ENCODE results near the gene CDK14.
A peak's percentile ranks its signal among the peaks of the same experiment; 100 is the strongest.

Gene CDK14

DNA sequence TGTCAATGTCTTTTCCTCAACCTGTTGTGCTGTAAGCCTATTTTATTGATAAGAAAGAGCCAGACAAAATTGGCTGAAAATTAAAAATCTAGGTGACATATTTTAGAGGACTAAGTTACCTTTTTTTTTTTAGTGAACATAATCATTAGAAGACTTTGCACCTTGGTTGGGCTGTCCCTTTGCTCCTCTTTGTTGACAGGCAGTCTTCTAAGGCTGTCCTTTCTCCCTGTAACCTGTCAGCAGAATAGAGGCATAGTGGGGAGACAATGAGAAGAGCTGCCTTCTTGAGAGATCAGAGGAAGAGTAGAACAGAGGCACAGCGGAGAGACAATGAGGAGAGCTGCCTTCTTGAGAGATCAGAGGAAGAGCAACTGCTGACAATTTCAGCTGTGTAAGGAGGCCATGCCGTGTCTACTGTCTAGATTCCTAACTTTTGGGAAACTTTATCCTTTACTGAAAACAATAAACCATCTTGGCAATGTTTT, 429.8 kb downstream of the CDK14 start:
- intact Hi-C loops (cut with DNase I): no loop called here
- DNase-seq: no peak

DNA sequence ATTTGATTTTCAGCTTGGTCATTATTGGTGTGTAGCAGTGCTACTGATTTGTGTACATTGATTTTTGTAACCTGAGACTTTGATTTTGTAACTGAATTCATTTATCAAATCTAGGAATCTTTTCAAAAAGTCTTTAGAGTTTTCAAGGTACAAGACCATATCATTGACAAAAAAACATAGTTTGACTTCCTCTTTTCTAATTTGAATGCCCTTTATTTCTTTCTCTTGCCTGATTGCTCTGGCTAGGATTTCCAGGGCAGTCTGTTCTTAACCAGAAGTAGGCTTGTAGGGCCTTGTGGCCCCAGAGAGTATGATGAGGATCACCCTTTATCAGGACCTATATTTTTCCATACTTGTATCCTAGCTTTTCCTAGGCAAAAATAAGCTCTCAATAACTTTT, 433.6 kb downstream of the CDK14 start:
- intact Hi-C loops (cut with DNase I): loop anchor here (5.0 kb wide), 1 partner anchor 322 kb away; no protein-coding TSS in a partner anchor

DNA sequence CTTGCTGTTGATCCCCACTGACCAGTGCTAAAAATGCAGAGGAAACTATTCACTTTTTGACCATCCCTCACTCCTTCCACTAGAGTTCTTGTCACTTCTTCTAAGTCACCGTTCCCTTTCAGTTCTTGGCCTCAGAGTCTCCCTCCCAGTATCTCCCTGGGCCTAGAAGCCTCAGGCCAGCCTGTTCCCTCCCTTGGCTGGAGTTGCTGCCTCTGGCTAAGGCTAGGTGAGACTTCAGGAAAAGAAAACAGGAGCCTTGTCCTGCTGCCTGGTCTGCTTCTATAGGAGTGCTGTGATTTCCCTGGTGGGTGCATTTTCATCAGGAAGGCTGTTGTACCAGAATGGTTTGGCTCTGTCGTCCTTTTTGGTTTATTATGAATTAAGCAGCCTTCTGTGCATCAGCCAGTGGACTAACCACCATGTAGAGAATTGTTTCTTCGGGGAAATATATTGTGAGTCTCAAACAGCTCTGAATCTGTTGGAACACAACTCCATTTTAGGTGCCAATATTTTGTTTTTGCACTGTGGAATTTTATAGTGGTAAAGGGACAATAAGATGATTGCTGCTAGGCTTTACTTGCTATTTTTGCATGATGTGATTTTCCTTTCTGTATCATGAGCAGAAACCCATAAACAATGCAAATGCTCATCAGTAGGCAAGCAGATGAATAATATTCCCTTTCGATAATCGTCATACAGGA, 434.7 kb downstream of the CDK14 start:
- no peak for DNase-seq
- intact Hi-C loops (cut with DNase I): loop anchor here (5.0 kb wide), 1 partner anchor 324 kb away; no protein-coding TSS in a partner anchor

More for the DNA sequence above, 433.6 kb downstream of the CDK14 start:
- DNase-seq: no peak

DNA sequence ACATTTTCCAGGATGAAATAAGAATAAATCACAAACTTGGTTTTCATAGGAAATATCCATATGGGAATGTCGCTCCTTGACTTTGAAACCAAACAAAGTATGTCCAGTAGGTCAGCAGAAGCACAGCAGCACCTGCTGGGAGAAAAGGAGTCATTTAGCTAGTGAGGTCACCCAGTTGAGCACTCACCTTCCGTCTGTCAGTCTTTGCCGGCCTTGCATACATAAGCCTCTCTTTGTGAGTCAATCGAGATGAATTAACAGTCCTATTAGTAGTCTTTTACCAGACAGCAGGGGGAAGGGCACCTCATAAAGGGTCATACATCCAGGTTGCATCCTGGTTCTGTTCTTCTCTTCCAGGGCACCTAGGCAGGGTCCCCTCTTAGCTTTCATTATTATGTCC, 435.6 kb downstream of the CDK14 start:
- no peak for DNase-seq
- intact Hi-C loops (cut with DNase I): loop anchor here (5.0 kb wide), 1 partner anchor 324 kb away; no protein-coding TSS in a partner anchor

DNA sequence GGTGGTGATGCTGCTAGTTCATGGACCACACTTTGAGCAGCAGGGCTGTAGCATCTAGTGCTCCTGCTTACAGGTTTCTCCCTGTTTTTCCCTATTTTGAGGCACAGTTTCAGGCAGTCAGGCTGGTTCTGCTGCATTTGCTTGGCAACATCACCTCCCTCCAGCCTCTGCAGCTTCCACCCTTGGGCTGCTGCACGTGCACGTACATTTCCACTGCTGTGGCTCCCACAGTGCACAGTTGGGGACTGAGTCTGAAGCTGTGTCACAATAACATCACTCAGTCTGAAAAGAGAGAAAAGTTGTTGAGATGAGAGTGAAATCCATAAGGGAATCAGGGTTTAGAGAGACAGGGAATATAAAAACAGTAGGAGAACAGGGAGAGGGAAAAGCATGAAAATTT, 437.5 kb downstream of the CDK14 start:
- intact Hi-C loops (cut with DNase I): loop anchor here (5.0 kb wide), 1 partner anchor 326 kb away; no protein-coding TSS in a partner anchor
- DNase-seq: peak in 8 of 10 donors; percentile 15 to 90 (median 48)

DNA sequence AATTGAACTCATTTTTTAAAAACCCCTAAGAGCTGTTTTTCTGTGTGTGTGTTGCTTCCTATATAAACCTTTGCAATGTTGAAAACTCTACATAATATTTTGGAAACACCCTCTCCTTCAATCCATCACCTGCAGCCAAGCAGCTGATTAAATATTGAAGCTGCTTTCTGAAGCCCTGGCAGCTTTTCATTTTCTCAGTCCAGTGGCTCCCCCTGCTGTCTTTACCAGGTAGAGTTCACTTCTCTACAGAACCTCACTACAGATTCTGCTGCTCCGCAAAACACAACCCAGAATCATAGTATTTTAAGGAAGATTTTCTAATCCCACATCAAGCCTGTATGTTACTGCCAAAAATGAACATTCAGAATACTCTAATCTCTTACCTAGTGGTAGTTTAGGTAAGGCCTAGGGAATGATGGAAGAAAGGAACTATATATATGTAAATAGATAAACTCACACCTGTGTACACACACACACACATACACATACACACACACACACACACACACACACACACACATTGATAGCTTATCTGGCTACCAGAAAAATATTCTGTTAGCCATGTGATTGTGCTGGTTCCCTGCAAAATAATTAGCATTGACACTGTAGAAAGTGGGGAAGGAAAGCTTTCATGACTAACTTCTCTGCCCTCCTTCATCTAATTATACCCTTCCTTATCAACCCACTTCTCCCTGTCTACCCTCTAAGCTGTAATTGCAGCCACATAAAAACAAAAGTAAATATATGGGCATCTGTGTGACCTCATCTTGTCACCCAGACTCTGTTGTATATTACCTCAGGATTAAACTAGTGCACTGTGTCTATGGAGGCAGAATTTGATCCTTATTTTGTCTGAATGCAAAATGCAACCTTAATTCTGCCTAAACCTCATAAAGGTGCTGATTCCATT, 438.6 kb downstream of the CDK14 start:
- peak in 7 of 10 donors; percentile 22 to 86 (median 51) for DNase-seq
- intact Hi-C loops (cut with DNase I): loop anchor here (5.0 kb wide), 1 partner anchor 327 kb away; no protein-coding TSS in a partner anchor

DNA sequence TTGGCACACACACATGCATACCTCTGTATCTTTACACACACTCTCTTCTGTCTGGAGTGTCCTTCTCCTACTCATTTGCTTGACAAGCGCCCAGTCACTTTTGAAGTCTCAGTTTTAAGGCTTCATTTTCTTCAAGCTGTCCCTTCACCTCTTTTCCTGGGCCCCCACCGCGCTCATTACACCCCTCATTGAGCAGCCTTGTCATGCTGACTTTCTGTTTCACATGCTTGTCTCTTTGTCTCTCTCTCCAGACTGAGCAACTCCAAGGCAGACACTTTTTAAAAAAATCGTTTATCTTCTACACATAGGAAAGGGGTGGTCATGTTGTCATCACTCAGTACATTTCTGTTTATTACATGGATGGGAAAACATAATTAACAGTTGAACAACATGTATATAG, 442.9 kb downstream of the CDK14 start:
- no peak for DNase-seq
- intact Hi-C loops (cut with DNase I): no loop called here

DNA sequence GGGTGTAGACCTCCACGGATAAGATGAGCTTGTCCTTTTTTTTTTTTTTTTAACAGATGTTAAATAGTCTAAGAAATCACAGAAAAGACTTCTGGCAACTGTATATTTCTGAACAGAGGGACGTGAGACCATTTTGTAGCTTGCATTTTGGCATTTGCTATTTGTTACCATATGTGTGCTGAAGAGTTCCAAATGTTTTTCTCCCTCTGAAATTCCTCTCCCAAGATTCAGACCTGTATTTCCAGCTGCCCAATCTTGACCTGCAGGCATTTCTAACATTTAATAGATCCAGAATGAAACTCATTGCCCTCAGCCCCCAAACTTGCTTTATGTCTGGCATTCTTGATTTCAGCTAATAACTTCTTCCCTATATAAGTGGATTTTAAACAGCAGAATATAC, 445.0 kb downstream of the CDK14 start:
- no peak for DNase-seq
- intact Hi-C loops (cut with DNase I): no loop called here

DNA sequence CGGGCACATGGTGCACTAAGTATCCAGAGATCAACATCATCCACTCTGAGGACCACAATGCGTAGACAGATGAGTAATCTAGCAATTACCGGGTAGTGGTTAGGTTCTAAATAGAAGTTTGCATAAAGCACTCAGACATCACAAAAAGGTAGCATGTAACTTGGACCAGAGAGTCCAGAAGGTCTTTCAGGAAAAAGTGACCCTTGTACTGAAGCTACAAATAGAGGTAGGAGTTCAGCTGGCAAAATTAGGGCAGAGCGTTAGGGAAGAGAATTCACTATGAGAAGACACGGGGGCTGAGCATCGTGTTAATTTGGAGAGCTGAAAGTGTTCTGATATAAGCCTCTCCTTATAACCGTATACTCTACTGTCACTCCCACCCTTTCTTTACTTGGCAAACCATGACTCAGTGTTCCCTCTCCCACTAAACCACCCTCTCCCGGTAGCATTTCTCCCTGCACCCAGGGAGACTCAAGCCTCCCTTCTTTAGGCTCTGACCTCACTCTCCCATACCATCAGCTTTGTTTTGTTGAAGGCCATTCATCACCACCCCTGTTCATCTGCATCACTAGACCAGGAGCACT, 445.9 kb downstream of the CDK14 start:
- DNase-seq: no peak
- intact Hi-C loops (cut with DNase I): no loop called here

DNA sequence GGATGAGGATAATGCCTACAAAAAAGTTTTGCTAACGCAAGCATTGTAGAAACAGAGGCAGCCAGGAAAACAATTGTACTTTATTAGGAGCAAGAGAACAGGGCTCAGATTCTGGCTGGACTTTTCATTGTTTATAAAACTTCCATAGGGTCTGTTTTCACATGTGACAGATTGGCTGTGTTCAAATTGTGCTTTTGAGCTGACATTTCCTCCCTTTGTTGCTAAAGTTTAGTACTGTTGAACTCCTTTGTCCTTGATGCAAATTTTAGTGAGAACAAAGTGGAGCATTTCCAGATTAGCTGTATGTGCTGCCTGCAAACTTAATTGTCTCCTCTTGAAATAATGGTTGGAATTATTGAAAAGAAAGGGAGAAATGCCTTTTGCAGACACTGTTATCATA, 447.1 kb downstream of the CDK14 start:
- no peak for DNase-seq

DNA sequence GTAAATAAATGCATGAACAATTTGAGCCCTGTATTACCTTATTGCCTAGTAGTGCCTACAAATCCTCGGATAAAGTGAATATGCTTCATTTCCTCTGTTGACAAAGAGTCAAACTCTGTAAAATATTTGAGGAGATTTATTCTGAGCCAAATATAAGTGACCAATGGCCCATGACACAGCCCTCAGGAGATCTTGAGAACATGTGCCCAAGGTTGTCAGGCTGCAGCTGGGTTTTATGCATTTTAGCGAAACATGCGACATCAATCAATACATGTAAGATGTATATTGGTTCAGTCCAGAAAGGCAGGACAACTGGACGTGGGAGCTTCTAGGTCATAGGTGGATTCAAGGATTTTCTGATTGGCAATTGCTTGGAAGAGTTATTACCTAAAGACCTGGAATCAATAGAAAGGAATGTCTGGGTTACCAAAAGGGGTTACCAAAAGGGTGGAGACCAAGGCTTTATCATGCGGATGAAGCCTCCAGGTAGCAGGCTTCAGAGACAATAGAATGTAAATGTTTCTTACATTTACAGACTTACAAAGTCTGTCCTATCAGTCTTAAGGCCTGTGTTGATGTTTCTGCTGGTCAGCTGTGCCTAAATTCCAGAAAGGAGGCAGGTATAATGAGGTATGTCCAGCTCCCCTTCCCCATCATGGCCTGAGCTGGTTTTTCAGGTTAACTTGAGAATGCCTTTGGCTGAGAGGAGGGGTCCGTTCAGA, 448.0 kb downstream of the CDK14 start:
- intact Hi-C loops (cut with DNase I): no loop called here
- no peak for DNase-seq

More for the DNA sequence above, 447.1 kb downstream of the CDK14 start:
- intact Hi-C loops (cut with DNase I): no loop called here

DNA sequence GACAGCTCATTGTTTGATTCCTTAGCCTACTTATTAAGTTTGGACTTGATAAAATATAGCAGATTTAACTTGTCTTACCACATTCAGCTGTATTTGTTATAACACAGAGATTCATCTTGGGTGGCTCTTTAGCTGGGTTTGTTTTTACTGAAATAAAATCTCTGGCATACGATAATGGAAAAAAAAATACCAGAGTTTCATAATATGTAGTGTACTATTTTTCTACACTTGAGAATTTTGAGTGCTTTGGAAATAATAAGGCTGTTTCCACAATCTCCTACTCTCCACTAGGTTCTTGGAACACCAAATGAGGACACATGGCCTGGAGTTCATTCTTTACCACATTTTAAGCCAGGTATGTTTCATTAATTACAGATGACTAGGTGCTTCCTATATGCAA, 449.5 kb downstream of the CDK14 start:
- intact Hi-C loops (cut with DNase I): no loop called here
- no peak for DNase-seq

DNA sequence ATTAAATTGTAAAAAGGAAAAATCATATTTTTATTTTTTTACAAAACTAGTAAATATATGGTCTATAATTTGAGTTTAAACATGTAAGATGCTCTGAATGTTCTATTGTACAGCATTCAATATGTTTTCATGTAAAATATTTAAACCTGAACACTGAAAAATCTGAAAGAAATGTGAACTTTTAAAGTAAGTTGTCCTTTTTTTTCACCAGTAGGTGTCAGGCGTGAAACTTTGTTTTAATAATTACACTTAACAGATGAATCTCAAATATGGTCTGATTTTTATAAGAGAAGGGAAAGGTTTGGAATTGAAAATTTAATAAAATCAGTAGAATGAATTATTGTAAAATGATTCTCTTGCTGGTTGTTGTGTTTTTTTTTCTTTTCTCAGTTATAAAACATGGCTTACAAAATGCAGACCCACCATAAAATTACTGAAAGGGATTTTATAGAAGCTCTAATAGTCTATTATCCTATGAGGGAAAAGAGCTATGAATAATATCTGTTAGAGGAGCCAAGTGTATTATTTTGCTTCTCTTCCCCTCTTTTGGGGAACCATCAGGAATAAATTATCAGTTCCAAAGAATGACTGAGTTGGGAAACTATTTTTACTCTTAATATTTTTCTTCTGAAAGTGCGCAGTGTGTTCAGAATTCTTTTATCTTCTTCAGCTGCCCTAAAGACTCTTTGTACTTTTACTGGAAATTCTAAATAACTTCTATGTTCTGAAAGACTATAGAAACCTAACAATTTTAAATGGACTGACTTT, 450.4 kb downstream of the CDK14 start:
- intact Hi-C loops (cut with DNase I): no loop called here
- DNase-seq: no peak

DNA sequence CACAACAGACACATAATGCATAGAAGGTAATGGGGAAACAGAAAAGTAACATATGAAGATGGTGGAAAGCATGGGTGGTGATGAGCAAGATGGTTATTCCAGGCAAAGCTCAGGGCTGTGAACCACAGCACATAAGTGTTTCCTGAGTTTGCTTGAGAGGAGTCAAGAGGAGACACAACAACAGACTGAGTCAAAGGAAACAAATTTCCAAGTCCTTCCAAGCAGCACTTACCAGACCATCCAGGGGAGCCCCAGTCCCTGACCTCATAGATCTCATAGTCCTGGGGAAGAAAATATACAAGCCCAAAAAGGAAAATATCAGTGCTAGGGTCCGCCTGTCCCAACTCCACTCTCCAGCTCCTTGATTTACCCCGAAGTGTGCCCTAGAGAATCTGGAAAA, 451.5 kb downstream of the CDK14 start:
- intact Hi-C loops (cut with DNase I): no loop called here
- DNase-seq: no peak

DNA sequence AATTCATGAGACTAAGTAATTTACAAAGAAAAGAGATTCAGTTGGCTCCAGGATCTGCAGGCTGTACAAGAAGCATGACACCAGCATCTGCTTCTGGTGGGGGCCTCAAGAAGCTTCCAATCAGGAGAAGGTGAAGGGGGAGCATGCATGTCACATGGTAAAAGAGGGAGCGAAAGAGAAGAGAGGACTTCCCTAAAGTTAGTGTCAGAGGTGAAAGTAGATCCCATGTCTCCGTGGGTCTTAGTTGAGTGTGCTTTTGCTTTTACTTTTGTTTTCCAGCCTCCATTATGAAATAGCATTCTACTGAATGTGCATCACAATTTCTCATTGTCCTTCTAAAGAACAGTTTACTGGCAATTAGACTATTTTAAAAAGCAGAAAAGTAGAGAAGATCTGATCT, 454.6 kb downstream of the CDK14 start:
- intact Hi-C loops (cut with DNase I): no loop called here

DNA sequence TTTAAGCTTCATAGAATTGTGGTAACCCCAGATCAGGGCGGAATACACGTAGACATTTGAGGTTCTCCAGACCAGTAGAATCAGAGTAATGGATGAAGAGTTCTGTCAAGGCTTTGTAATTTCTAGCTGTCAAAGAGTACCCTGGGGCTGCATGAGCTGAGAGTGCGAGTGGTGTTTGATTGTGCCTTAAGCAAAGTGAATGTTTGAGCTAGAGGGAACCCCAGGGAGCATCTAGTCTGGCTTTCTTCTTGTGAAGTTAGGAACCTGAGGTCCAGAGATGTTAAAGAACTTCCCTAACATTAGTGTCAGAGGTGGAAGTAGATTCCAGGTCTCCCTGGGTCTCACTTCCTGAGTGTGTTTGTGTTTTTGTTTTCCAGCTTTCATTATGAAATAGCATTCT, 455.8 kb downstream of the CDK14 start:
- intact Hi-C loops (cut with DNase I): no loop called here
- no peak for DNase-seq

More for the DNA sequence above, 454.6 kb downstream of the CDK14 start:
- no peak for DNase-seq

DNA sequence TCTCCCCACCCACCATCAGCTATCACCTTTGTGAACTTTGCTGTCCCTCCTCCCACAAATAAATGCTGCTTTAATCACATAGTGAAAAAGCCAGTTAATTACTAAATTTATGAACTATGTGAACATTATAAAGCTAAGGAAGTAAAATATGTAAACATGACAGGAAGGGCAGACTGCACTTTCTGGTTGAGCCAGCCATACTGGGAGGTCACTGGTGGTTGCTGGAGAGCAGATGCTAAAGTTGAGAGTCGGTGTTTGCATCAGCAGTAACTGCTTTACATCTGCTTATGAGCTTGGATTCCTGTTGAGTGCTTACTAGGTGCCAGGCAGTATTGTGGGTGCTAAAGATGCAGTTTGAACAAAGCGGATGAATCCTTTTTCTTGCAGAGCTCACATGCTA, 458.3 kb downstream of the CDK14 start:
- DNase-seq: no peak
- intact Hi-C loops (cut with DNase I): no loop called here

DNA sequence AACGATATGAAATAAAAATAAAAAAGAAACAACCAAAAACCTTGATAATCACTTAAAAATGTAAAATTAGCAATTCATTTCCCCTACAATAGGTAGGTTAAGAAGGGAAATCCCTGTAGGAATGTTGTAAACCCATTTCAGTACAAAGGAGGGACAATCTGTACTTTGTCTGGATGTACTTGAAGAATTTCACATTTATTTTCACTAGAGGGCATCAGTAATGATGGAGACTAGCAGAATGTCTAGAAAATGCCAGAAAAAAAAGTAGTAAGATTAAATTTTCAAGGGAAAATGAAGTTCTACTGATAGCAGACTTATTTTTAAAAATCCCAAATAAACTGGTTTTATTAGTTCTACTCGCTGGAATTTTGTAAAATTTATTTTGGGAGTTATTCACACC, 459.1 kb downstream of the CDK14 start:
- no peak for DNase-seq
- intact Hi-C loops (cut with DNase I): no loop called here

DNA sequence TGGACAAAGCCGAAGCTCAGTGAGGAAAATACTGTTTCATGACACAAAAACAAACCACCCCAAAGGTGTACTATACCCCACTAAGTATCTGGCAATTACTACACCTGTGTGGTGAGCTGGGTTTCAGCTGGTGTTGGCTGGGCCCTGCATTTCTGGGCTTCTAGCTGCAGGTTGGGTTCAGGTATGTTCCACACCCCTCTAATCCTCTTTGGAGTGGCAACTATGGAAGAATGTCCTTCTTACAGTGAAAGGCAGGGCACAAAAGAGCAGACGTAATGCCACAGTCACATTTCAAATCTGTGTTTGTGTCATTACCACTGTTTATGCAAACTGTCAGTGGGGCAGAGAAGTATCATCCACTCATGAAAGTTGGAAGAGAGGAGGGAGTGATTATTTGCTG, 466.6 kb downstream of the CDK14 start:
- intact Hi-C loops (cut with DNase I): no loop called here
- no peak for DNase-seq

DNA sequence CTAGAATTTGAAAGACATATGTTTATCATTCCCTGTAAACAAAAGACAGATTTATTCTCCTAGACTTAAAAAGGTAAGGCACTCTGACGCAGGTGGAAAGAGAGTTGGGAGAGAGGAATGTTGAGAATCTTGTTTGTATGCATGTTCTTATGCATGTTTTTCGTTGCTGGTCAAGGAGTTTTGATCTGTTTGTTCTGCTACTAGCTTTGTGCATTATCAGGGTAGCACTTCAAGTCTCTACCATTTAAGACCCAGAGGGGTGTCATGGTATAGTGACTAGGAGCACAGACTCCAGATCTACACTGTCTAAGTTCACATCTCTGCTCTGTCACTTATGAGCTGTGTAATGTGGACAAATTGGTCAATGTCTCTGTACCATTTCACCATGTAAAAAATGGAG, 467.9 kb downstream of the CDK14 start:
- DNase-seq: no peak
- intact Hi-C loops (cut with DNase I): no loop called here
